Measurements from ENCODE around the gene SYP.
A peak's percentile ranks its signal among the peaks of the same experiment; 100 is the strongest.
"Not testable (repeated sequence)": the region's sequence is repeated elsewhere in the genome, so short reads cannot be mapped to it uniquely, and the experiment has no call there.

SYP gene

GRCh38 chrX:49175435-49176274 lies 24.3 kb downstream of the SYP start:
- Histone ChIP-seq H3K27me3 (no peaks in the 10 kb centered on the region), H3K4me2 (no peak overlapping the region), H3K9ac (no peak overlapping the region), H3K9me3 (peaks cover 31% of the 10 kb centered on the region), H3K4me3 (no peak overlapping the region), H4K20me1 (no peaks in the 10 kb centered on the region), H3K4me1 (peaks cover 9% of the 10 kb centered on the region), H3K36me3 (peaks cover 63% of the 10 kb centered on the region), H3K27ac (no peak overlapping the region)
- no peak for TF ChIP-seq Cebpa-rat (IDR thresholded peaks at IDR 0.05)

- Histone ChIP-seq H3K27me3 (0 out of 2 replicates have a peak, but pooled peaks cover 2% of the 10 kb centered on the region), H3K4me2 (no peak overlapping the region), H3K27ac (no peak overlapping the region), H3K36me3 (peaks cover 55% of the 10 kb centered on the region), H3K4me3 (no peak overlapping the region), H3K9ac (no peak overlapping the region), H3K9me3 (peaks cover 31% of the 10 kb centered on the region), H3K4me1 (peaks cover 14% of the 10 kb centered on the region), H4K20me1 (no peaks in the 10 kb centered on the region)
- no peak for TF ChIP-seq Cebpa-rat (IDR thresholded peaks at IDR 0.05)
Observed at GRCh38 chrX:49174723-49175122, 25.3 kb downstream of the SYP start.

GRCh38 chrX:49173544-49173943 lies 26.4 kb downstream of the SYP start:
- H3K4me3 ChIP-seq, H3K9ac ChIP-seq, H3K27ac ChIP-seq, H3K27me3 ChIP-seq, H4K20me1 ChIP-seq: not testable (repeated sequence)
- H3K4me1 ChIP-seq: peaks cover 20% of the 10 kb centered on the region
- peak overlapping the region; percentile 77; the same call in 1 of the 2 replicates for H3K4me2 ChIP-seq
- H3K9me3 ChIP-seq: peaks cover 31% of the 10 kb centered on the region
- H3K36me3 ChIP-seq: peaks cover 43% of the 10 kb centered on the region

- peak overlapping the region; percentile 78 for H3K9ac ChIP-seq
- H3K4me2 ChIP-seq: peak overlapping the region; percentile 77
- peaks cover 31% of the 10 kb centered on the region for H3K9me3 ChIP-seq
- peak overlapping the region; percentile 73 for H3K27ac ChIP-seq
- peak overlapping the region; percentile 70 for H3K4me3 ChIP-seq
- peaks cover 31% of the 10 kb centered on the region for H3K4me1 ChIP-seq
- 0 out of 2 replicates have a peak, but pooled peaks cover 5% of the 10 kb centered on the region for H3K27me3 ChIP-seq
- TF ChIP-seq Cebpa-rat (IDR thresholded peaks at IDR 0.05): no peak
- no peaks in the 10 kb centered on the region for H4K20me1 ChIP-seq
- H3K36me3 ChIP-seq: peaks cover 32% of the 10 kb centered on the region
Observed at GRCh38 chrX:49172280-49172780, 27.7 kb downstream of the SYP start.

DNA sequence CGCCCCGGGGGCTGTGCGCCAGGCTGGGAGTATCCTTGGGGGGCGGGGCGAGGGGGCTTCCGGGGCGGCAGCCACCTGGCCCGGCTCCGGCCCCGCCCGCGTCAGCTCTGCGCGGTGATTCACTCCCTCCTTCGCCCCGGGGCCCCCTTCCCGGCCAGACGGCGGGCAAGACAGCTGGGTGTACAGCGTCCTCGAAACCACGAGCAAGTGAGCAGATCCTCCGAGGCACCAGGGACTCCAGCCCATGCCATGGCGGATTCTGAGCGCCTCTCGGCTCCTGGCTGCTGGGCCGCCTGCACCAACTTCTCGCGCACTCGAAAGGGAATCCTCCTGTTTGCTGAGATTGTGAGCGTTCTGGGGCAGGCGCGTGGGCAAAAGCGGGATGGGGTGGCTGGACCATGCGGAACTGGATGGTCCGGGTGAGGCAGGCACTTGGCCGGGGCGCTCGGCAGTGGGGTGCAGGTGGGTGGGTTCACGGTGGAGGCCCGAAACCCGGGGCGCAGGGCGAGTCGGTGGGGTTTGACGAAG lies 28.2 kb downstream of the SYP start, which contains the start of gene PLP2:
Gene PLP2 (plus strand): TSS at position 147 of the 528 bp plus-strand sequence. CDS start 103 bp downstream, at position 250.
- peak within 1 kb of the TSS; percentile 78 for H3K9ac ChIP-seq
- H3K4me3 ChIP-seq: peak within 1 kb of the TSS; percentile 70
- H3K27ac ChIP-seq: peak within 1 kb of the TSS; percentile 73
- peaks cover 34% of the 10 kb centered on the region for H3K4me1 ChIP-seq
- H4K20me1 ChIP-seq: no peaks in the 10 kb centered on the region
- peaks cover 27% of the 10 kb centered on the region for H3K36me3 ChIP-seq
- H3K4me2 ChIP-seq: peak within 1 kb of the TSS; percentile 77
- 0 out of 2 replicates have a peak, but pooled peaks cover 5% of the 10 kb centered on the region for H3K27me3 ChIP-seq
- TF ChIP-seq Cebpa-rat (IDR thresholded peaks at IDR 0.05): no peak
- peaks cover 29% of the 10 kb centered on the region for H3K9me3 ChIP-seq

DNA sequence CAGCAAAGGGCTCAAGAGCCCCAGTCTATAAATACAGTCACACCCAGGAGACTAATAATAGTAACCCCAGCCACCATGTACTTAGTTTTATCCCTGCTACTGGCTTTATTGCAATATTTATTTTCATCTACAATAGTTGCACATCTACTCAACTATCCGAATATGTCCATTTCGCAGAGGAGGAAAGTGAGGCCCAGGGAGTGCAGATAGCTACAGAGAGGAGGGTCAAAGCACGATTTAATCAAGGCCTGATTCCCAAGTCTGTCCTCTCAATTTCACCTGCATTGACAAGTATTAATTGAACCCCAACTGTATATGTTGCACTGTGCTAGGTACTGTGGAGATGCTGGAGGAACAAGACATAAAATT lies 32.3 kb downstream of the SYP start:
- no peaks in the 10 kb centered on the region for H3K36me3 ChIP-seq

GRCh38 chrX:49166914-49167739 lies 32.9 kb downstream of the SYP start:
- peak overlapping the region; percentile 76 for H3K4me2 ChIP-seq
- no peaks in the 10 kb centered on the region for H4K20me1 ChIP-seq
- no peak for TF ChIP-seq Cebpa-rat (IDR thresholded peaks at IDR 0.05)
- H3K27me3 ChIP-seq: 0 out of 2 replicates have a peak, but pooled peaks cover 5% of the 10 kb centered on the region
- H3K4me1 ChIP-seq: peaks cover 50% of the 10 kb centered on the region
- H3K4me3 ChIP-seq: peak overlapping the region; percentile 58
- H3K27ac ChIP-seq: peak overlapping the region; percentile 75
- H3K9me3 ChIP-seq: peaks cover 20% of the 10 kb centered on the region
- no peaks in the 10 kb centered on the region for H3K36me3 ChIP-seq
- peak overlapping the region; percentile 68 for H3K9ac ChIP-seq

More for the DNA sequence above, 32.3 kb downstream of the SYP start:
- H3K27ac ChIP-seq: peak overlapping the region; percentile 75
- H3K4me3 ChIP-seq: peak overlapping the region; percentile 58
- peak overlapping the region; percentile 68 for H3K9ac ChIP-seq
- H3K4me2 ChIP-seq: peak overlapping the region; percentile 76
- H3K9me3 ChIP-seq: peaks cover 22% of the 10 kb centered on the region
- H3K4me1 ChIP-seq: peaks cover 52% of the 10 kb centered on the region
- TF ChIP-seq Cebpa-rat (IDR thresholded peaks at IDR 0.05): no peak
- H3K27me3 ChIP-seq: 0 out of 2 replicates have a peak, but pooled peaks cover 5% of the 10 kb centered on the region
- H4K20me1 ChIP-seq: no peaks in the 10 kb centered on the region

DNA sequence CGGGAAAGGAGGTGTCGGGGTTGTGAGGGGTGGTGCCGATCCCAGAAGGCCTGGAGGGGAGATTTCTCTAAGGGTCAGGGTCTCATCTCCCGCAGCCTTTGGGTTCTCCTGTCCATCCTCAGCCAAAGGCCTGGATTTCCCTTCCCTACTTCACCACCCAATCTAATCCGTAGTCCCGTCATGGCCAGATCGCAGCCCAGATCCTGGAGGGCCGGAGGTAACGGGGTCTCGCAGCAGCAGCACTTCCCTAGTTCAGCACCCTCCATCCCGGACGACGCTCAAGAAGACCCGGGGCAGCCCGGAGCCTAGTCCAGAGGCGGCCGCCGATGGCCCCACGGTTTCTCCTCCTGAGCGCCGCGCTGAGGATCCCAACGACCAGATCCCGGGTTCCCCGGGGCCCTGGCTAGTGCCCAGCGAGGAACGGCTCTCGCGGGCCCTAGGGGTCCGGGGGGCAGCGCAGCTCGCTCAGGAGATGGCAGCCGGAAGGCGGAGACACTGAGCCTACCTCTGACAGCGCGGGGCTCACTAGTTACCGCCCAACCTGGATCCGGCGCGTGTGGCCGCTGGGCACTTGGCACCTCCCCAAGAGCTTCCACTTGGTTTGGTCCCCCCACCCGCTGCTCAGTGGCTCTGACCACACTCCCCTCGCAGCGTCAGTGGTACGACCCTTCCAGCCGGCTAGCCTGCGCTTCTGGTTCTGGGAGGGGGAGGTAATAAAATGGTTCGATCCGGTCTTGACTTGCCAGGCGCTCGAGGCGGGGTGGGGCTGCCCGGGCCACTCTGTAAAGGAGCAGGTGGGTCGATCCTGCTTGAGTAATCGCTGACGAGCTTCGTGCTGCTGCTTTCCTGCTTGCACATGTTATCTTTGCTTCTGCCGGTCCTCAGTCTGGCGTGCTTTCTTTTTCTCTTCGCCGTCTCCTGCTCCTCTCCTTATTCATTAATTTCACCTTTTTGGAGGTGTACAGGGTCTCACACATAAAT lies 33.8 kb downstream of the SYP start:
- peak overlapping the region; percentile 75 for H3K27ac ChIP-seq
- H3K4me2 ChIP-seq: peak overlapping the region; percentile 76
- H3K36me3 ChIP-seq: no peaks in the 10 kb centered on the region
- H4K20me1 ChIP-seq: no peaks in the 10 kb centered on the region
- H3K27me3 ChIP-seq: peaks cover 5% of the 10 kb centered on the region; the same call in 1 of the 2 replicates
- TF ChIP-seq Cebpa-rat (IDR thresholded peaks at IDR 0.05): no peak
- peaks cover 50% of the 10 kb centered on the region for H3K4me1 ChIP-seq
- peak overlapping the region; percentile 58 for H3K4me3 ChIP-seq
- peaks cover 14% of the 10 kb centered on the region for H3K9me3 ChIP-seq
- H3K9ac ChIP-seq: peak overlapping the region; percentile 18; the same call in 1 of the 2 replicates

All from BLaER1 (cell line).